ENCODE measurements around the gene ADD2.

- TF ChIP-seq CTCF (IDR thresholded peaks at IDR 0.05; ENCODE audit: low read depth, low read length, poor library complexity, severe bottlenecking) = no peak
- TF ChIP-seq EZH2phosphoT487 (IDR thresholded peaks at IDR 0.05; ENCODE audit: borderline replicate concordance, low read length) = no peak
Observed at GRCh38 chr2:70756128-70756527, 11.9 kb downstream of the ADD2 start.

All from DOHH2 (cell line).